ENCODE measurements around the gene CPHXL2.
A peak's percentile ranks its signal among the peaks of the same experiment; 100 is the strongest.

Gene CPHXL2

DNA sequence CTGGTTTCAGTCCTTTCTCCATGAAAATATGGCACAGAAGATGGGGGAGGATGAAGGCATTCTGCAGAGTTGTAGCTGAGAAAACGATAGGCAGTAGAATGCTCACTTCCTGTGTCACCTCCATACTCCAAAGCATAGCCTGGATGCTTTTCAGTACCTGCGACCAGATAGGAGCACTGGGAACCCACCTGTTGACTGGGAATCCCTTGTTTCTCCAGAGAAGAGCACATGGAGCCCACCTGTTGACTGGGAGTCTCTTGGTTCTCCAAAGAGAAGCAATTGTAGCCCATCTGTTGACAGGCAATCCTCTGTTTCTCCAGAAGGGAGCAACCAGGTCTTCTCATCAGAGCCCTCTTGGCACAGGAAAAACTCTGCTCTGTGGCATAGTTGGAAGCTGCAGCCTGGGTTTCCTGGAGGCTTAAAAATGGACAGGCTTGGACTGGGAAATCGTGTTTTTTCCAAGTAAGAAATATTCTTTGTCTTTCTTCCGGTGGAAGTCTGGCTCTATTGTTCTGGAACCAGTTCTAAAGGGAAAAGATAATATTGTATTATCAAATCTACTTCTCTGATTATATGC, 16.0 kb downstream of the CPHXL2 start:
- no peaks in the 10 kb centered on the region for H3K27me3 ChIP-seq (ENCODE audit: insufficient read depth, low read length)
- peaks cover 43% of the 10 kb centered on the region for H3K36me3 ChIP-seq (ENCODE audit: insufficient read depth, low read length)
- H3K9me3 ChIP-seq (ENCODE audit: low read length) = no peaks in the 10 kb centered on the region
- no peak overlapping the region for H2AFZ ChIP-seq (ENCODE audit: low read depth, low read length)
- H3K4me1 ChIP-seq (ENCODE audit: insufficient read depth, low read length) = no peaks in the 10 kb centered on the region
- no peak overlapping the region for H3K4me3 ChIP-seq (ENCODE audit: low read length)

DNA sequence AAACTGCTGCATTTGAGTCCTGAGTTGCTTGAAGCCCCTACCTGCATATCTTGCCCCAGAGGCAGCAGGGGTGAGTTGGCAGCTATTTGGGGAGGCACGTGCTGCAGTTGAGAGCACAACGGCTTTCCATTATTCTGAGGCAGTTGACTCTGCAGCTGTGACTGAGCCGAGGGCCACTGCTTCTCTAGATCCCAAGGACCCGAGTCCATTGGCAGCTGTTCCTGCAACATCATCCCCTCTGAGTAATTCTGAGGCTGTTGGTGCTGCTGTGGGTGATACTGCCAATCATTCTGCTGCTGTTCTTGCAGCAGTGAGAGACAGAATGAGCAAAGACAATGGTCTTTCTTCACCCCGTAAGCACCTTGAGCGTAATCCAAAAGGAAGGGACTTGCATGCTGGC, 16.5 kb downstream of the CPHXL2 start:
- H3K4me3 ChIP-seq (ENCODE audit: low read length) = no peak overlapping the region
- no peak overlapping the region for H2AFZ ChIP-seq (ENCODE audit: low read depth, low read length)
- no peaks in the 10 kb centered on the region for H3K4me1 ChIP-seq (ENCODE audit: insufficient read depth, low read length)
- peaks cover 47% of the 10 kb centered on the region for H3K36me3 ChIP-seq (ENCODE audit: insufficient read depth, low read length)
- H3K9me3 ChIP-seq (ENCODE audit: low read length) = no peaks in the 10 kb centered on the region
- no peaks in the 10 kb centered on the region for H3K27me3 ChIP-seq (ENCODE audit: insufficient read depth, low read length)

GRCh38 chr16:75658175-75658574, 18.6 kb downstream of the CPHXL2 start:
- Histone ChIP-seq H2AFZ (ENCODE audit: low read depth, low read length) (no peak overlapping the region), H3K9me3 (ENCODE audit: low read length) (no peaks in the 10 kb centered on the region), H3K4me1 (ENCODE audit: insufficient read depth, low read length) (no peaks in the 10 kb centered on the region), H3K27me3 (ENCODE audit: insufficient read depth, low read length) (no peaks in the 10 kb centered on the region), H3K4me3 (ENCODE audit: low read length) (no peak overlapping the region), H3K36me3 (ENCODE audit: insufficient read depth, low read length) (peaks cover 62% of the 10 kb centered on the region)

GRCh38 chr16:75653922-75654321, 22.9 kb downstream of the CPHXL2 start:
- H3K4me3 ChIP-seq (ENCODE audit: low read length) = no peak overlapping the region
- H3K4me1 ChIP-seq (ENCODE audit: insufficient read depth, low read length) = peaks cover 17% of the 10 kb centered on the region
- peaks cover 59% of the 10 kb centered on the region for H3K36me3 ChIP-seq (ENCODE audit: insufficient read depth, low read length)
- no peaks in the 10 kb centered on the region for H3K27me3 ChIP-seq (ENCODE audit: insufficient read depth, low read length)
- H3K9me3 ChIP-seq (ENCODE audit: low read length) = peaks cover 3% of the 10 kb centered on the region
- H2AFZ ChIP-seq (ENCODE audit: low read depth, low read length) = no peak overlapping the region

- peak overlapping the region; percentile 53 for H2AFZ ChIP-seq (ENCODE audit: low read depth, low read length)
- no peaks in the 10 kb centered on the region for H3K27me3 ChIP-seq (ENCODE audit: insufficient read depth, low read length)
- H3K36me3 ChIP-seq (ENCODE audit: insufficient read depth, low read length) = peaks cover 30% of the 10 kb centered on the region
- peaks cover 30% of the 10 kb centered on the region for H3K4me1 ChIP-seq (ENCODE audit: insufficient read depth, low read length)
- H3K9me3 ChIP-seq (ENCODE audit: low read length) = peaks cover 3% of the 10 kb centered on the region
- peak overlapping the region; percentile 95 for H3K4me3 ChIP-seq (ENCODE audit: low read length)
These were observed 28.3 kb downstream of the CPHXL2 start for GRCh38 chr16:75648265-75649076.

- Histone ChIP-seq H3K27me3 (ENCODE audit: insufficient read depth, low read length) (no peaks in the 10 kb centered on the region), H3K4me3 (ENCODE audit: low read length) (peak within 1 kb of the TSS; percentile 95), H3K4me1 (ENCODE audit: insufficient read depth, low read length) (peaks cover 30% of the 10 kb centered on the region), H3K9me3 (ENCODE audit: low read length) (peaks cover 3% of the 10 kb centered on the region), H2AFZ (ENCODE audit: low read depth, low read length) (peak within 1 kb of the TSS; percentile 53), H3K36me3 (ENCODE audit: insufficient read depth, low read length) (peaks cover 30% of the 10 kb centered on the region)
These were observed 29.1 kb downstream of the CPHXL2 start, which contains the start of the genes KARS1 and TERF2IP for GRCh38 chr16:75647492-75648264. TSS of gene KARS1 (minus strand) at chr16:75647665. CDS start at chr16:75647639, 26 bp downstream. TSS of gene TERF2IP (plus strand) at chr16:75647773. CDS start at chr16:75647883, 110 bp downstream.

DNA sequence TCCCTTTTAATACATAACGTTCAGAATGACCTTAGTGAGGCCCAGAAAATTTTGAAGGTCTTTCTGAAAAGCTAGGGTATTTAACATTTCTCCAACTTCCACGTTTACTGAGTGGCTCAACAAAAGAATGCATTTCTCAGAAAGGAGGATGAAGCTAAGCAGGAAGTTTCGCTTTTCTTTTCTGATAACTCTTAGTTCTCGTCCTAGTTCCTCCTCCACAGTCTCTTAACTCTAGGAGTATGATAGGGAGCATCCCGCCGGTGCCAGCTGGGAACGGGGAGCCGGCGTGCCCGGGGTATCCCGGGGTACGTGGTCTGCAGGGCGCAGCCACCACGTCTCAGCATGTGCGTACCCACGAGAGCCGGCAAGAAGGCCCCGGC, 29.7 kb downstream of the CPHXL2 start:
- H3K36me3 ChIP-seq (ENCODE audit: insufficient read depth, low read length) = peaks cover 35% of the 10 kb centered on the region
- no peaks in the 10 kb centered on the region for H3K27me3 ChIP-seq (ENCODE audit: insufficient read depth, low read length)
- peaks cover 30% of the 10 kb centered on the region for H3K4me1 ChIP-seq (ENCODE audit: insufficient read depth, low read length)
- H2AFZ ChIP-seq (ENCODE audit: low read depth, low read length) = peak overlapping the region; percentile 41
- H3K9me3 ChIP-seq (ENCODE audit: low read length) = peaks cover 3% of the 10 kb centered on the region
- peak overlapping the region; percentile 95 for H3K4me3 ChIP-seq (ENCODE audit: low read length)

DNA sequence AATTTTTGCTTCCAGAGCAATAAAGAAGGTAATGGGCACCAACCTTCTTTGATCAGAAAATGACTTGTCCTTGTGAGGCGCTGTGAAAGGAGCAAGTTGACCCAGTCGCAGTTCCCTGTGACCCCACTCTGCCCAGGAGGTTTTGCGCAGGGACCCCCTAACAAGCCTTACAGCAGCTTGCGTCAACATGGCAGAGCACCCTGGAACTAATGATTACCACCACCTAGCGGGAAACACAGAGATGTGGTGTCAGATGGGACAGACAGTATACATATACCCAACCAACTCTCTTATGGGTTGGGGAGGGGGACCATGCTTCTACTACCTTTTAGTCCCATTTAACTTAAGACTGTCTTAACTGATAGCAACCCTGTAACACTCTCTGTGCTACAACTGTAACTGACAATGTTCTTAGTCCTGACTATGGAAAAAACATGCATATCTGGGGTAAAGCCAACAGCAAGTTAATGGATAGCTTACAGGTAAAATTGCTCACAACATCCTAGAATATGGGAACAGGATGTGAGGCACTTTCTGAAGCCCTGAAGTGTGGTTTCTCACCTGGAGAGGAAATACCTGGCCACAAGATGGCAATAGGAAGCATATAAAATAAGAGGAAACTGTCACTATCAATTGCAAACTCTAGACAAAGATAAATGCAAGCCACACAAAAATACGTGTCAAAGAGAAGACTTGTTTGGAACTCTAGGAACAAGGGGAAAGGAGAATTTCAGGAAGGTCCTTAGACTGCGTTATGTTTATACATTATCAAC, 32.4 kb downstream of the CPHXL2 start:
- peaks cover 51% of the 10 kb centered on the region for H3K36me3 ChIP-seq (ENCODE audit: insufficient read depth, low read length)
- no peak overlapping the region for H2AFZ ChIP-seq (ENCODE audit: low read depth, low read length)
- peaks cover 13% of the 10 kb centered on the region for H3K4me1 ChIP-seq (ENCODE audit: insufficient read depth, low read length)
- no peaks in the 10 kb centered on the region for H3K27me3 ChIP-seq (ENCODE audit: insufficient read depth, low read length)
- H3K9me3 ChIP-seq (ENCODE audit: low read length) = no peaks in the 10 kb centered on the region
- no peak overlapping the region for H3K4me3 ChIP-seq (ENCODE audit: low read length)

GRCh38 chr16:75640598-75640997, 36.2 kb downstream of the CPHXL2 start:
- H3K27me3 ChIP-seq (ENCODE audit: insufficient read depth, low read length) = no peaks in the 10 kb centered on the region
- H2AFZ ChIP-seq (ENCODE audit: low read depth, low read length) = no peak overlapping the region
- H3K9me3 ChIP-seq (ENCODE audit: low read length) = no peaks in the 10 kb centered on the region
- no peak overlapping the region for H3K4me3 ChIP-seq (ENCODE audit: low read length)
- peaks cover 74% of the 10 kb centered on the region for H3K36me3 ChIP-seq (ENCODE audit: insufficient read depth, low read length)
- H3K4me1 ChIP-seq (ENCODE audit: insufficient read depth, low read length) = peaks cover 3% of the 10 kb centered on the region

- H2AFZ ChIP-seq (ENCODE audit: low read depth, low read length) = no peak overlapping the region
- no peaks in the 10 kb centered on the region for H3K9me3 ChIP-seq (ENCODE audit: low read length)
- no peaks in the 10 kb centered on the region for H3K27me3 ChIP-seq (ENCODE audit: insufficient read depth, low read length)
- no peak overlapping the region for H3K4me3 ChIP-seq (ENCODE audit: low read length)
- no peaks in the 10 kb centered on the region for H3K4me1 ChIP-seq (ENCODE audit: insufficient read depth, low read length)
- peaks cover 83% of the 10 kb centered on the region for H3K36me3 ChIP-seq (ENCODE audit: insufficient read depth, low read length)
These were observed 41.8 kb downstream of the CPHXL2 start for GRCh38 chr16:75635036-75635435.

- no peaks in the 10 kb centered on the region for H3K9me3 ChIP-seq (ENCODE audit: low read length)
- H3K27me3 ChIP-seq (ENCODE audit: insufficient read depth, low read length) = no peaks in the 10 kb centered on the region
- H3K36me3 ChIP-seq (ENCODE audit: insufficient read depth, low read length) = peaks cover 91% of the 10 kb centered on the region
- no peaks in the 10 kb centered on the region for H3K4me1 ChIP-seq (ENCODE audit: insufficient read depth, low read length)
- H3K4me3 ChIP-seq (ENCODE audit: low read length) = no peak overlapping the region
- no peak overlapping the region for H2AFZ ChIP-seq (ENCODE audit: low read depth, low read length)
These were observed 44.0 kb downstream of the CPHXL2 start for GRCh38 chr16:75632857-75633256.

DNA sequence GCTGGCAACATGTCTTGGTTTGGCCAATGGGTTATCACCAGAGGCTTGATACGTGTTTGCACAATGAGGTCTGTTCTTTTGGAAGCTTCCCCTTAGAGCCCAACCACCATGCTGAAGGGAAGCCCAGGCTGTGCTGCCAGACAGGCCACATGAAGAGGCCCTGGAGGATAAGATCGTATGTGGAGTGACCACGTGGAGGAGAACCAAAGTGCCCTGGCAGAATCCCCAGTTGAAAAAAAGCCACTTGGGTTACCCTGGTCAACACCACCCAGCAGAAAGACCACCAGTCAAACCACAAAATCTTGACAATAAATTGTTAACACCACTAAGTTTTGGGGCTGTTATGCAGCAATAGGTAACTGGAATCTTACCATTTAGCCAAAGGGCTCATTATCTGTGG, 46.8 kb downstream of the CPHXL2 start:
- Histone ChIP-seq H3K4me3 (ENCODE audit: low read length) (no peak overlapping the region), H2AFZ (ENCODE audit: low read depth, low read length) (no peak overlapping the region), H3K4me1 (ENCODE audit: insufficient read depth, low read length) (no peaks in the 10 kb centered on the region), H3K27me3 (ENCODE audit: insufficient read depth, low read length) (no peaks in the 10 kb centered on the region), H3K9me3 (ENCODE audit: low read length) (no peaks in the 10 kb centered on the region), H3K36me3 (ENCODE audit: insufficient read depth, low read length) (peaks cover 91% of the 10 kb centered on the region)
